Astrocyte (in vitro differentiated cells and primary cell): ENCODE data around the gene METTL27. TPM values are rescaled to one million over a fixed set of nuclear protein-coding genes. Genes with fewer than 3 reads are reported as not detected.

Experiments used
- DNase-seq: peaks from one replicate; pipeline ENCODE4 v3.0.0-alpha.2; 2010; ENCODE audit warnings: low read depth
- FAIRE-seq: peaks from 2 replicates; lab custom pipeline; 2011; peaks lifted over from hg19 to GRCh38; lab: Jason Lieb, UNC
- H2AFZ ChIP-seq: 2 replicates; pipeline ENCODE4 v1.6.0; 2012; ENCODE audit warnings: low read depth, low read length, inconsistent platforms
- H3K27ac ChIP-seq: 2 replicates; pipeline ENCODE4 v1.5.1; 2011; ENCODE audit warnings: low read depth, low read length, inconsistent platforms
- H3K27me3 ChIP-seq: 2 replicates; pipeline ENCODE4 v1.6.0; 2011; ENCODE audit warnings: low read length, inconsistent platforms; ENCODE audit not compliant: insufficient read depth
- H3K36me3 ChIP-seq: 2 replicates; pipeline ENCODE4 v1.5.1; 2011; ENCODE audit warnings: low read length, inconsistent platforms; ENCODE audit not compliant: insufficient read depth
- H3K4me1 ChIP-seq: 2 replicates; pipeline ENCODE4 v1.5.1; 2011; ENCODE audit warnings: low read length, inconsistent platforms; ENCODE audit not compliant: insufficient read depth
- H3K4me2 ChIP-seq: 2 replicates; pipeline ENCODE4 v1.6.0; 2012; ENCODE audit warnings: low read length, inconsistent platforms
- H3K4me3 ChIP-seq: 2 replicates; pipeline ENCODE4 v1.5.1; 2011; ENCODE audit warnings: low read depth, mild to moderate bottlenecking, low read length, inconsistent platforms; ENCODE audit not compliant: insufficient read depth
- H3K79me2 ChIP-seq: 2 replicates; pipeline ENCODE4 v1.6.0; 2012; ENCODE audit warnings: mild to moderate bottlenecking, low read length, inconsistent platforms; ENCODE audit not compliant: insufficient read depth
- H3K9ac ChIP-seq: 2 replicates; pipeline ENCODE4 v1.6.0; 2012; ENCODE audit warnings: mild to moderate bottlenecking, low read length, inconsistent platforms
- H3K9me3 ChIP-seq: 2 replicates; pipeline ENCODE4 v1.5.1; 2012; ENCODE audit warnings: low read depth, mild to moderate bottlenecking, low read length, inconsistent platforms; ENCODE audit not compliant: insufficient read depth
- H4K20me1 ChIP-seq: 2 replicates; pipeline ENCODE4 v1.6.0; 2012; ENCODE audit warnings: low read length, inconsistent platforms; ENCODE audit not compliant: insufficient read depth
- H3K27ac Mint-ChIP-seq: one replicate; pipeline ENCODE4 v1.8.0; 2021; ENCODE audit warnings: mild to moderate bottlenecking, mixed read lengths; ENCODE audit not compliant: unreplicated experiment
- H3K27me3 Mint-ChIP-seq: one replicate; pipeline ENCODE4 v1.8.0; 2021; ENCODE audit warnings: low read depth, mixed read lengths; ENCODE audit not compliant: unreplicated experiment
- H3K36me3 Mint-ChIP-seq: one replicate; pipeline ENCODE4 v1.8.0; 2021; ENCODE audit warnings: low read depth, mixed read lengths; ENCODE audit not compliant: unreplicated experiment
- H3K4me1 Mint-ChIP-seq: one replicate; pipeline ENCODE4 v1.8.0; 2021; ENCODE audit warnings: low read depth, mixed read lengths; ENCODE audit not compliant: unreplicated experiment
- H3K4me3 Mint-ChIP-seq: one replicate; pipeline ENCODE4 v1.8.0; 2021; ENCODE audit warnings: mild to moderate bottlenecking, moderate library complexity, mixed read lengths; ENCODE audit not compliant: unreplicated experiment
- H3K9me3 Mint-ChIP-seq: one replicate; pipeline ENCODE4 v1.8.0; 2021; ENCODE audit warnings: mild to moderate bottlenecking, mixed read lengths; ENCODE audit not compliant: unreplicated experiment
- EZH2 ChIP-seq: IDR thresholded peaks from 2 replicates; pipeline ENCODE4 v1.6.1; 2012; ENCODE audit warnings: mild to moderate bottlenecking, low read length, inconsistent platforms; ENCODE audit not compliant: insufficient read depth
- total RNA-seq: library from RNA; stranded (reverse); gene quantifications from 2 replicates; pipeline ENCODE4 v1.2.1, GENCODE V29; 2021
- TF ChIP-seq, protein P1 (sequence below): IDR thresholded peaks from 2 replicates; pipeline ENCODE4 v1.5.1; 2011; ENCODE audit warnings: low read depth, mild to moderate bottlenecking, inconsistent platforms, low read length, moderate library complexity; ENCODE audit not compliant: insufficient read depth

METTL27 gene
- total RNA-seq, 1 donor from 2014 or later = 2.5 TPM

DNA sequence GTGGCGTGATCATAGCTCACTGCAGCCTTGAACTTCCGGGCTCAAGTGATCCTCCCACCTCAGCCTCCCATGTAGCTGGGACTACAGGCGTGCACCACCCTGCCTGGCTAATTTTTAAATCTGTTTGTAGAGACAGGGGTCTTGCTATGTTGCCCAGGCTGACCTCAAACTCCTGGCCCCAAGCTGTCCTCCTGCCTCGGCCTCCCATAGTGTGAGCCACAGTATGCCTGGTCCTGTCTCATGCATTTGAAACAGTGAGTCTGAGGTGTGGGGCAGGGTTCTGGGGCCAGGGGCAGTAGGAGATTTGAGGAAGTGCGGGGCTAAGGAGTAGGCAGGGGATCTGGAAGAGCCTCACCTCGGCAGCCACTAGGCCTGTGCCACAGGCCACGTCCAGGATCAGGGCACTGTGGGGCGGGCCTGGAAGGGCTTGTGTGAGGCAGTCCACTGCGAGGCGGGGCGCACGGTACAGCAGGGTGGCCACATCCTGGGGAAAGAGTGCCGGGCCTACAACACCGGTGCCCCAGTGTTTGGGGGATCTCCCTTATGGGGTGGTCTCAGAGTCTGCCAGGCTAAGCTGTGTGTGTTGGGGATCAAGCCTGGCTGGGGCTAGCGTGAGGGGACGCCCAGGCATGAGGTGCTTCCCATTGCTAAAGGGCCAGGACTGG, 1.5 kb downstream of the METTL27 start:
- TF ChIP-seq EZH2 = no peak
- TF ChIP-seq, protein P1, sequence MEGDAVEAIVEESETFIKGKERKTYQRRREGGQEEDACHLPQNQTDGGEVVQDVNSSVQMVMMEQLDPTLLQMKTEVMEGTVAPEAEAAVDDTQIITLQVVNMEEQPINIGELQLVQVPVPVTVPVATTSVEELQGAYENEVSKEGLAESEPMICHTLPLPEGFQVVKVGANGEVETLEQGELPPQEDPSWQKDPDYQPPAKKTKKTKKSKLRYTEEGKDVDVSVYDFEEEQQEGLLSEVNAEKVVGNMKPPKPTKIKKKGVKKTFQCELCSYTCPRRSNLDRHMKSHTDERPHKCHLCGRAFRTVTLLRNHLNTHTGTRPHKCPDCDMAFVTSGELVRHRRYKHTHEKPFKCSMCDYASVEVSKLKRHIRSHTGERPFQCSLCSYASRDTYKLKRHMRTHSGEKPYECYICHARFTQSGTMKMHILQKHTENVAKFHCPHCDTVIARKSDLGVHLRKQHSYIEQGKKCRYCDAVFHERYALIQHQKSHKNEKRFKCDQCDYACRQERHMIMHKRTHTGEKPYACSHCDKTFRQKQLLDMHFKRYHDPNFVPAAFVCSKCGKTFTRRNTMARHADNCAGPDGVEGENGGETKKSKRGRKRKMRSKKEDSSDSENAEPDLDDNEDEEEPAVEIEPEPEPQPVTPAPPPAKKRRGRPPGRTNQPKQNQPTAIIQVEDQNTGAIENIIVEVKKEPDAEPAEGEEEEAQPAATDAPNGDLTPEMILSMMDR = no peak
- Mint-ChIP-seq H3K9me3 (no peaks in the 10 kb centered on the region), H3K27me3 (no peaks in the 10 kb centered on the region), H3K4me3 (peak overlapping the region; percentile 85), H3K36me3 (no peaks in the 10 kb centered on the region), H3K4me1 (peaks cover 13% of the 10 kb centered on the region), H3K27ac (no peak overlapping the region)
- no peaks in the 10 kb centered on the region for H3K4me1 ChIP-seq
- H3K36me3 ChIP-seq = no peaks in the 10 kb centered on the region
- FAIRE-seq (no peak), DNase-seq (no peak)
- no peak overlapping the region for H3K27ac ChIP-seq
- no peaks in the 10 kb centered on the region for H3K79me2 ChIP-seq
- H2AFZ ChIP-seq = no peak overlapping the region
- peak overlapping the region; percentile 92 for H3K4me2 ChIP-seq
- no peak overlapping the region for H3K9ac ChIP-seq
- H3K9me3 ChIP-seq = no peaks in the 10 kb centered on the region
- H3K4me3 ChIP-seq = no peak overlapping the region
- no peaks in the 10 kb centered on the region for H3K27me3 ChIP-seq
- H4K20me1 ChIP-seq = no peaks in the 10 kb centered on the region

DNA sequence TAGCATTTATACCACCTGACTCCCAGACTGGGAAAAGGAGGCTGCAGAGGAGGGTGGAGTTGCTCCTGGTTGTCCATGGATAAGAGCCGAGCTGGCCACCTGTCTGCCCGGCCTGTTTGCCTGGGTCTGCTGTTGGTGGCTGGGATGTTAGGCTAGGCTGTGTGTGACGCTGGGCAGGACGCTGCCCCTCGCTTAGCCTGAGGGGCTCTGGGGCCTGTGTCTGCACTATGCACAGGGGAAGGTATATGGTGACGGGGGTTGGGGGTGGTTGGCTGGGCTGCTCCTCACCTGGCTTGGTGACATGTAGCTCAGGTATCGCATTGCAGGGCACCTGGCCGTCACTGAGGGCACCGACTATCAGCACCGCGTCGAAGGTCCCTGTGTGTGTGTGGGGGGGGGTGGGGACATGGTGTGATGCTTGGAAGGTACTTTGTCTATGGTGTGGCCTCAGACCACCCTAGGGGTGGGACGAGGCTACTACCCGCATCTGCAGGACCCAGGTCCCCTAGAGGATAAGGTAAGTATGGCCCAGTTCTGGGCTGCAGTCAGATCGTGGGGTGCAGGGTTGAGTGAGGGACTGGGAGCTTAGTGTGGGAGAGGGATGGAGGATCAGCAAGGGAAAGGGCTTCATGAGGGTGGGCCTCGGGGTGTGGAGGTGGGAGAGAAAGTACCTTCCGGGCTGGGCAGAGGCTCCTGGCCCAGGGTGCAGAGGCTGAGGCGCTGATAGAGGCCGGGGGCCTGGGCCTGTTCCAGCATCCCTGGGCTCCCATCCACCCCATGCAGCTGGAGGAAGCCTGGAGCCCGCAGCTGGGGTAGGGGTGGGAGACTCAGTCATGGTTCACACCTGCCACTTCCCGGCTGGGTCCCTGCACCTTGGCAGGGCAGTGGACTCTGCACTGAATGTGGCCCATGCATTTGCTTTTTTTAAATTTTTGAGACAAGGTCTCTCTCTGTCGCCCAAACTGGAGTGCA, 2.3 kb downstream of the METTL27 start:
- H2AFZ ChIP-seq = no peak overlapping the region
- H3K9me3 ChIP-seq = no peaks in the 10 kb centered on the region
- no peaks in the 10 kb centered on the region for H3K79me2 ChIP-seq
- DNase-seq (no peak), FAIRE-seq (no peak)
- H3K4me3 Mint-ChIP-seq = no peak overlapping the region
- H3K4me3 ChIP-seq = no peak overlapping the region
- peaks cover 9% of the 10 kb centered on the region for H3K4me1 Mint-ChIP-seq
- H3K27ac ChIP-seq = no peak overlapping the region
- H4K20me1 ChIP-seq = no peaks in the 10 kb centered on the region
- no peak overlapping the region for H3K4me2 ChIP-seq
- H3K36me3 Mint-ChIP-seq = no peaks in the 10 kb centered on the region
- no peak overlapping the region for H3K27ac Mint-ChIP-seq
- no peaks in the 10 kb centered on the region for H3K36me3 ChIP-seq
- no peaks in the 10 kb centered on the region for H3K27me3 Mint-ChIP-seq
- no peaks in the 10 kb centered on the region for H3K27me3 ChIP-seq
- no peak overlapping the region for H3K9ac ChIP-seq
- H3K9me3 Mint-ChIP-seq = no peaks in the 10 kb centered on the region
- H3K4me1 ChIP-seq = no peaks in the 10 kb centered on the region
- TF ChIP-seq, protein P1 = no peak
- TF ChIP-seq EZH2 = no peak

DNA sequence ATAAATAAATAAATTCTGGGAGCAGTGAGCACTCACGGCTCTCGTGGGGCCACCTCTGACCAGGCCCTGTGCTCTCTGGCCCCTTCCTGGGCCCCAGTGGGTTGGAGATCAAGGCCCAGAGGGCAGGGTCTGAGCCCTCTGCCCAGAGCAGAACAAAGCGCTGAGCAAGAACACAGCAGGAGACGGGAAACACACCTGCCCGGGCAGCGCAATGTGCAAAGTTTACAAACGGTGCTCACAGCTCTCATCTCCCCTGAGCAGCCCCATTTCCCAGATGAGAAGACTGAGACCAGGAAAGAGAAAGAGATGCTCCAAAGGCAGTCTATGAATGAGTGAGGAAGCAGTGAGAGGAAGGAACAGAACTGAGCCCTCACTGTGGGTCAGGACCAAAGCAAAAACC, 3.0 kb downstream of the METTL27 start:
- Histone ChIP-seq H2AFZ (no peak overlapping the region), H3K4me1 (no peaks in the 10 kb centered on the region), H3K27me3 (no peaks in the 10 kb centered on the region), H3K27ac (no peak overlapping the region), H3K4me2 (no peak overlapping the region), H3K4me3 (no peak overlapping the region), H3K36me3 (no peaks in the 10 kb centered on the region), H4K20me1 (no peaks in the 10 kb centered on the region), H3K9me3 (no peaks in the 10 kb centered on the region), H3K79me2 (no peaks in the 10 kb centered on the region), H3K9ac (no peak overlapping the region)
- Mint-ChIP-seq H3K9me3 (no peaks in the 10 kb centered on the region), H3K4me1 (peaks cover 6% of the 10 kb centered on the region), H3K36me3 (no peaks in the 10 kb centered on the region), H3K27me3 (no peaks in the 10 kb centered on the region), H3K4me3 (peak overlapping the region; percentile 76), H3K27ac (no peak overlapping the region)
- DNase-seq (no peak), FAIRE-seq (no peak)
- TF ChIP-seq, protein P1 = no peak
- no peak for TF ChIP-seq EZH2
